ENCODE results near the gene KCNE2.
"Not testable (repeated sequence)": the region's sequence is repeated elsewhere in the genome, so short reads cannot be mapped to it uniquely, and the experiment has no call there.

The KCNE2 gene

DNA sequence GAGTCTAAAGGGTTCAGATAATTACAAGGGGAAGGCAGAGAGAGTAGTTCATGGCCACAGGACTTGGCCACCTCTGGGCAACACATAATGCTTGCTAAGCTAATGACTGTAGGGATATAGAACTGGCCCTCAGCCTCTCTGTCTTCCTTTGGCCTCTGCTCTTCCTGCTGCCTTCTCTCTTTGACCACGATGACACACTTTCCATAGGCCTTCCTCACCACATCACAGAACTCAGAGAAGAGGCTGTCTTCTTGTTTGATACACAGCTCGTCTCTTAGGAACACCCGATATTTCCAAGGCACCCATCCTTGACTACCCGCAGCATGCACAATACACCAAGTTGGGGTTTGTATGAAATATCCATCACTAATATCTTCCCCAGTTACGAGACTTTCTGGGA is 36.7 kb downstream of the KCNE2 start:
- H3K4me1 ChIP-seq (ENCODE audit: control insufficient read depth in 5 of 5, insufficient read depth in 5 of 5, low read length in 5 of 5); H3K9ac ChIP-seq (ENCODE audit: low read length in 5 of 5); H3K27me3 ChIP-seq (ENCODE audit: control insufficient read depth in 5 of 5, insufficient read depth in 4 of 5, low read length in 5 of 5); H3K4me3 ChIP-seq (ENCODE audit: low read depth in 1 of 5, low read length in 5 of 5); H3K9me3 ChIP-seq (ENCODE audit: control insufficient read depth in 5 of 5, low read length in 5 of 5); H3K36me3 ChIP-seq (ENCODE audit: control insufficient read depth in 5 of 5, insufficient read depth in 5 of 5, low read length in 5 of 5); H3K27ac ChIP-seq (ENCODE audit: low read depth, low read length): not testable (repeated sequence)

DNA sequence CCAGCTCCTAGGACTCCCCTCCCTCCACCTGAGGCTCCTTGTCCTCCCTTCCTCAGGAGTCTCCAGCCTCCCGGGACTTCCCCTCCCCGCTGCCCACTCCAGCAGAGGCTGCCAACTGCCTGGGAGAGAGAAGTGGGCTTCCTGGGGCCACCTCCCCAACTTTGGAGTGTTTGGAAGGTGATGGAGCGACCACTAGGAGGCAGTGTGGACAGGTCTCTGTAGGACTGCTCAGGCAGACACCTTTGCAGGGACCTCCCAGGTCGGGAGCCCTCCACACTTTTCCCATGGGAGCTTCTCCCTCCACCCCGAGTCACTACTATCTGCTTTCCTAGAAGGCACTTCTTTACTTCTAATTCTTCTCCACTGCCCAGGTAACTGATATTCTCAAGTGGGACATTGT is 40.9 kb downstream of the KCNE2 start:
- not testable (repeated sequence) for H3K9ac ChIP-seq (ENCODE audit: low read length in 5 of 5); H3K36me3 ChIP-seq (ENCODE audit: control insufficient read depth in 5 of 5, insufficient read depth in 5 of 5, low read length in 5 of 5)

DNA sequence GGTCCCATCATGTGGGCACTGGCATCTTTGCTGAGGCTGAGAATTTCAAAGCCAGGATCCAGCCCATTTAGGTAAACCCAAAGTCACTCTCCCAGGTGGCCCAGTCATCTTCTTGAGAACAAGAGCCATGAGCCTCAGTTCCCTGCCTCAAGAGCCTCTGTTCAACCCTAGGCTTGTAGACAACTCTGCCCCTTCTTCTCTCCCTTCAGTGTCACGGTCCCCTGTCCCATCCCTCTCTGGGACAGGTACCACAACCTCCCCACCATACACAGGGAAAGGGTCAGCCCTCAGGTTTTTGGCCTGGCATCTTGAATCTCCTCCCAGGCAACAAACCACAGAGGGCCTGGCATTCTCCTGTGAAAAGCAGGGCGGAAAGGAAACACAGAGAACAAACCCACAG is 41.9 kb downstream of the KCNE2 start:
- H3K36me3 ChIP-seq (ENCODE audit: control insufficient read depth in 5 of 5, insufficient read depth in 5 of 5, low read length in 5 of 5); H3K9ac ChIP-seq (ENCODE audit: low read length in 5 of 5); H3K9me3 ChIP-seq (ENCODE audit: control insufficient read depth in 5 of 5, low read length in 5 of 5); H3K4me1 ChIP-seq (ENCODE audit: control insufficient read depth in 5 of 5, insufficient read depth in 5 of 5, low read length in 5 of 5); H3K4me3 ChIP-seq (ENCODE audit: low read depth in 1 of 5, low read length in 5 of 5); H3K27ac ChIP-seq (ENCODE audit: low read depth, low read length); H3K27me3 ChIP-seq (ENCODE audit: control insufficient read depth in 5 of 5, insufficient read depth in 4 of 5, low read length in 5 of 5): not testable (repeated sequence)

More for the DNA sequence above, 40.9 kb downstream of the KCNE2 start:
- H3K9me3 ChIP-seq (ENCODE audit: control insufficient read depth in 5 of 5, low read length in 5 of 5); H3K4me1 ChIP-seq (ENCODE audit: control insufficient read depth in 5 of 5, insufficient read depth in 5 of 5, low read length in 5 of 5); H3K27me3 ChIP-seq (ENCODE audit: control insufficient read depth in 5 of 5, insufficient read depth in 4 of 5, low read length in 5 of 5); H3K4me3 ChIP-seq (ENCODE audit: low read depth in 1 of 5, low read length in 5 of 5); H3K27ac ChIP-seq (ENCODE audit: low read depth, low read length): not testable (repeated sequence)

DNA sequence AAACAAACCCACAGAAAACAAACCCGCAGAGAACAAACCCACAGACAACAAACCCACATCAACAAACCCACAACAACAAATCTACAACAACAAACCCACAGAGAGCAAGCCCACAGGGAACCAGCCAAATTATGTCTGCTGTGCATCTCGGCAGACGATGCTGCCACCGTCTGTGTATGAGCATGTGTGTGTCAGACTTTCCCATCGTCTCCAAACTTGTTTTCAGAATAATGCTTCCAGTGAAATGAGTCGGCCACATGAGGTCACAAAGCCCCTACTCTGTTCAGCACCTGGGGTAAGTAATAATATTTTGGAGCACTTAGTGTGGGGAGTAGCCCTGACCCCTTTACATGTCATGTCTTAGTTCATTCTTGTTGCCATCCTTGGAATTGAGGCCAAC is 42.3 kb downstream of the KCNE2 start:
- not testable (repeated sequence) for H3K9ac ChIP-seq (ENCODE audit: low read length in 5 of 5); H3K27me3 ChIP-seq (ENCODE audit: control insufficient read depth in 5 of 5, insufficient read depth in 4 of 5, low read length in 5 of 5); H3K9me3 ChIP-seq (ENCODE audit: control insufficient read depth in 5 of 5, low read length in 5 of 5); H3K4me3 ChIP-seq (ENCODE audit: low read depth in 1 of 5, low read length in 5 of 5); H3K4me1 ChIP-seq (ENCODE audit: control insufficient read depth in 5 of 5, insufficient read depth in 5 of 5, low read length in 5 of 5); H3K36me3 ChIP-seq (ENCODE audit: control insufficient read depth in 5 of 5, insufficient read depth in 5 of 5, low read length in 5 of 5); H3K27ac ChIP-seq (ENCODE audit: low read depth, low read length)

DNA sequence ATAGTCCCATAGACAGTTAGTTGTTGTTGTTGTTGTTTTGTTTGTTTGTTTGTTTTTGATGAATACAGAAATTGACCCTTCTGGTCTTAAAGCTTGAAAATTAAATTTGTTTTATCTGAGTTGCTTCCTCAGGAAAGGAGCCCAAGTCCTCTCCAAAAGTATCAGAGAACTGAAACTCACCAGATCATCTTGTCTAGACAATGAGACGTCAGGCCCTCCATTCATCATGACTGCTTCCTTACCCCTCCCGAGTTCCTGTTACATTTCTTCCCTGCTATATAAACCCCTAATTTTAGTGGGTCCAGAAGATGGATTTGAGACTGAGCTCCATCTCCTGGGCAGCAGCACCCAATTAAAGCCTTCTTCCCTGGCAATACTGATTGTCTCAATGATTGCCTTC is 42.9 kb downstream of the KCNE2 start:
- H3K9ac ChIP-seq (ENCODE audit: low read length in 5 of 5); H3K27me3 ChIP-seq (ENCODE audit: control insufficient read depth in 5 of 5, insufficient read depth in 4 of 5, low read length in 5 of 5); H3K4me3 ChIP-seq (ENCODE audit: low read depth in 1 of 5, low read length in 5 of 5); H3K27ac ChIP-seq (ENCODE audit: low read depth, low read length); H3K9me3 ChIP-seq (ENCODE audit: control insufficient read depth in 5 of 5, low read length in 5 of 5); H3K4me1 ChIP-seq (ENCODE audit: control insufficient read depth in 5 of 5, insufficient read depth in 5 of 5, low read length in 5 of 5); H3K36me3 ChIP-seq (ENCODE audit: control insufficient read depth in 5 of 5, insufficient read depth in 5 of 5, low read length in 5 of 5): not testable (repeated sequence)

DNA sequence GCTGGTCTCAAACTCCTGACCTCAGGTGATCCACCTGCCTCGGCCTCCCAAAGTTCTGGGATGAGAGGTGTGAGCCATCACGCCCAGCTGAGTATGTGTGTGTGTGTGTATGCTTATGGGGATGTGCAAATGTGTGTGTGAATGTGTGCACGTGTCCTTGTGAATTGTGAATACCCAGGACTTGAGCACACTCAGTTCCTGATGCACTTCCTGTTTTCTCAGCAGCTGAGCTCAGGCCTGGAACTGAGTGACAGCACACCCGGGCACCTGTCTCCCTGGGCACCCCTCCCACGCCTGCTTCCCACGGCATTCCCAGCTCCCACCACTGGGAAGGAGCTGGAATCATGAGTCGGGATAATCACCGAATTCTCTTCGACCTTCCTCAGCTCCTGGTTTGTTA is 43.5 kb downstream of the KCNE2 start:
- H3K36me3 ChIP-seq (ENCODE audit: control insufficient read depth in 5 of 5, insufficient read depth in 5 of 5, low read length in 5 of 5); H3K9ac ChIP-seq (ENCODE audit: low read length in 5 of 5); H3K27ac ChIP-seq (ENCODE audit: low read depth, low read length); H3K4me1 ChIP-seq (ENCODE audit: control insufficient read depth in 5 of 5, insufficient read depth in 5 of 5, low read length in 5 of 5); H3K9me3 ChIP-seq (ENCODE audit: control insufficient read depth in 5 of 5, low read length in 5 of 5); H3K4me3 ChIP-seq (ENCODE audit: low read depth in 1 of 5, low read length in 5 of 5); H3K27me3 ChIP-seq (ENCODE audit: control insufficient read depth in 5 of 5, insufficient read depth in 4 of 5, low read length in 5 of 5): not testable (repeated sequence)

DNA sequence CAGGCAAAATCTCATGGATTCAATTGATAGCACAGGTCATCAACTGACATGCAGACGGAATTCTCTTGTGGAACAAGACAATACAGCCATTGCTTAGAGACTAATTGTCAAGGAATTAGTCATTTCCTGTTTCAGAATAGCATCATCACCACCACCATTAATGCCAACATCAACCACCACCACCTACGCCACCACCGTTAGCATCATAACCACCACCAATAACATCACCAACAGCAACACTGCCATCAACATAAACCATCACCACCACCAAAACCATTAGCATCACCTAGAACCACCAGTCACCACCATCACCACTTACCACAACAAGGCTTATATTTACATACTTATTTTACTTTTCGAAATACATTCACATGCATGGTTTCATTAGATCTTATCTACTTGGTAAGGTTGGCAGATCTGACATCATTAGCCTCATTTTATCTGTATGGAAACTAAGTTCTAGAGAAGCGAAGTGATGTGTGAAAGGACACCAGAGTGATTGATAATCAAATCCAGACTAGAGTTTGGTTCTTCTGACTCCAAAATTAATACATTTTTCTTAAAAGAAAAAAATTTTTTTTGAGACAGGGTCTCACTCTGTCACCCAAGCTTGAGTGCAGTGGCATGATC is 53.8 kb downstream of the KCNE2 start:
- not testable (repeated sequence) for H3K4me3 ChIP-seq (ENCODE audit: low read depth in 1 of 5, low read length in 5 of 5); H3K27me3 ChIP-seq (ENCODE audit: control insufficient read depth in 5 of 5, insufficient read depth in 4 of 5, low read length in 5 of 5); H3K9me3 ChIP-seq (ENCODE audit: control insufficient read depth in 5 of 5, low read length in 5 of 5); H3K9ac ChIP-seq (ENCODE audit: low read length in 5 of 5); H3K4me1 ChIP-seq (ENCODE audit: control insufficient read depth in 5 of 5, insufficient read depth in 5 of 5, low read length in 5 of 5); H3K27ac ChIP-seq (ENCODE audit: low read depth, low read length); H3K36me3 ChIP-seq (ENCODE audit: control insufficient read depth in 5 of 5, insufficient read depth in 5 of 5, low read length in 5 of 5)
